HG02642 (cell line): ENCODE data around the gene PHF13.
"Not testable (repeated sequence)": the region's sequence is repeated elsewhere in the genome, so short reads cannot be mapped to it uniquely, and the experiment has no call there.

Experiments
- ATAC-seq: cut with Tn5 transposase; IDR thresholded peaks from one replicate; pipeline ENCODE4 v1.9.1; 2021; ENCODE audit warnings: mild to moderate bottlenecking; ENCODE audit not compliant: unreplicated experiment, poor library complexity

Gene PHF13

GRCh38 chr1:6653436-6654290 lies 40.1 kb downstream of the PHF13 start:
- no peak for ATAC-seq

DNA sequence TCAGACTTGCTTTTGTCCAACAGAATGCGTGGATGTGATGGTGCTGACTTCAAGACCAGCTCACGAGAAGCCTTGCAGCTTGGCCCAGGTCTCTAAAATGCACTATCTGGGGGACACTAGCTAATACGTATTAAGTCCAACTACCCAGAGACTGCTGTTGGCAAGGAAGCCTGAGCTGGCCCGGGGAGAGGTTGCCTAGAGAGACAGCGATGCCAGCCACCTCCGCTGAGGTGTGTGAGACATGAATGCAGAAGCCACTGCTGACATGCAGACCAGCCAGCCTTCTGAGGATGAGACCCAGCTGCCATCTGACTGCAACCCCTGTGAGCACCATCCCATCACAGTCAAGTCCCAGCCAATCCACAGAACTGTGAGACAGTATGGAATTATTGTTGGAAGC lies 43.6 kb downstream of the PHF13 start:
- ATAC-seq = no peak

DNA sequence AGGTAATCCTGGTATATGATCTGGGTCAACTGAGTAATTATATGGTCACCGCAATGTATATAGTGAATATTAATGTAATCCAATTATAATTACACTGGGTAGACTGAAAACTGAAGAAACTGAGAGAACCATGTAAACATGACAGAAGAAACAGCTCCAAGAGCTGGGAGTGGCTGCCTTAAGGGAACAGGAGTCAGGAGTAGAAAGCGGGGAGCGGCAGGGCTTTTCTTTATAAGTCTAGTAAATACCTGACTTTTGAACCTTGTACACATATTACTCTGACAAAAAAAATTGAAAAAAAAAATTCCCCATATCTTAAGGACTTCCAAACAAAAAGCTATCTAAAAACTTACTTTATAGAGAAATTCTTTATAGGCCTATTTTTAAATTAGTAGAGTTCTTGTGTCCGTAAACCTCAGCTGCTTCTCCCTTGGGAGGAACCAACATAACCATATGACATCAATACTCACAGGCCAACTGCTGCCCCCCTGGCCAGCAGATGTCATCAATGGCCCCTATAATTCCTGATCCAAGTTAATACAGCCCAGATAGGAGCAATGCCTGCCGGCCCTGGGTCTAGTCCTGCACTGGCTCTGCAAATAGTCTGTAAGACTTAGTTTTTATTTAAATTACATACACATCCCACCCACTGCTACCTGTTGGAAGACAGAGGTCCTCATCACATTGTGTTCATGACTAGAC lies 45.0 kb downstream of the PHF13 start:
- no peak for ATAC-seq

GRCh38 chr1:6660415-6661049 lies 47.0 kb downstream of the PHF13 start:
- ATAC-seq = no peak

DNA sequence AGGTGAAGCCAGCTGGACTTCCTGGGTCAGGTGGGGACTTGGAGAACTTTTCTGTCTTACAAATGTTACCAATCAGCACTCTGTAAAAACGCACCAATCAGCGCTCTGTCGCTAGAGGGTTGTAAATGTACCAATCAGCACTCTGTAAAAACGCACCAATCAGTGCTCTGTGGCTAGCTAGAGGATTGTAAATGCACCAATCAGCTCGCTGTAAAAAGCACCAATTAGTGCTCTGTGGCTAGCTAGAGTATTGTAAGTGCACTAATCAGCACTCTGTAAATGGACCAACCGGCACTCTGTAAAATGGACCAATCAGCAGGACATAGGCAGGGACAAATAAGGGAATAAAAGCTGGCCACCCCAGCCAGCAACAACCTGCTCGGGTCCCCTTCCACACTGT lies 48.9 kb downstream of the PHF13 start:
- not testable (repeated sequence) for ATAC-seq

DNA sequence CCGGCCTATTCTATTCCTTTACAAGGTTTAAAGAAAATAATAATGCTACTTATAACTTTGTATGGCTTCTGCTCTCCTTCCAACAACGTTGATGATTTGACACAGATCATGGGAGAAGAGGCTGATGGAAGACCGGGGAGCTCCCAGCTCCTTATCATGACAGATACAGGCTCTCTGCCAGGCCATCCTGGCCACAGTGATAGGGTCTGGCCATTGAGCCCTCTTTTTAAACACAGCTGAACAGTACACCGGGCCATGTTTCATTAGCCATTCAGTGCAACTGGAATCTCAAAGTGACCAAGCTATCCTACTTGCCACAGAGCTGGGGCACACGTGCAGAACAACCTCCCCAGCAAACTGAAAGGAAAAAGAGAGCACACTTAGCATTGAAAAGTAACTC lies 53.2 kb downstream of the PHF13 start:
- no peak for ATAC-seq

- ATAC-seq = no peak
Observed at GRCh38 chr1:6667139-6667538, 53.6 kb downstream of the PHF13 start.

- ATAC-seq = no peak
Observed at GRCh38 chr1:6668503-6668902, 55.0 kb downstream of the PHF13 start.

DNA sequence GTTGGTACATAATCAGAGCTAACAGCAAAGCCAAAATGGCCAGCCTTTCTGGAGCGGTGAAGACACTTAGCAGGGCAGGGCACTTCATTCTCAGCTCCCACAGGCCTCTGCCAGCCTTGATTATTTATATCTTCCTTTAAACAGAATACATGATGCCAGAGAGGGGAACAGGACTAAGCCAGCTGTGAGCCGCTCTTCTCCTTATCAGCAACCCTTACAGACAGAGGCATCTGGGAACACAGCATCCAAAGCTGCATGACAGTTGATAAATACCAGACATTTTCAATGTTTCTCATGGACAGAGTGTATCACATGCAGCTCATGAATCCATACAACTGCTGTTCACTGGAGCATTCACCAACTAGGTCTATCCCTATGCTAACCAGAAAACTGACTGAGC lies 59.0 kb downstream of the PHF13 start:
- no peak for ATAC-seq
